Panc1 (cell line): ENCODE measurements around the gene PIGP. TPM values are rescaled to one million over a fixed set of nuclear protein-coding genes. Genes with fewer than 3 reads are reported as not detected.

Source experiments
- ATAC-seq: fragments of 200-7000 bp; cut with Tn5 transposase; 2 replicates; pipeline ENCODE4 v1.9.1; 2020; ENCODE audit warnings: mild to moderate bottlenecking, moderate library complexity
- BruUV-seq: library from RNA; stranded (reverse); fragments of 400-500 nt; replicated peaks from 2 replicates; lab custom pipeline; 2021; lab: Mats Ljungman, UMichigan
- CTCF ChIA-PET: fragments of 300-600 bp; sonication (Branson Sonifier 250); formaldehyde crosslinking; loops from one replicate; lab custom pipeline; 2022; ENCODE audit warnings: antibody characterized with exemption; lab: Charles Lee
- POLR2A ChIA-PET: fragments of 300-600 bp; sonication (Branson Sonifier 250); formaldehyde crosslinking; loops from one replicate; lab custom pipeline; 2022; ENCODE audit warnings: antibody characterized with exemption; lab: Charles Lee
- DNase-seq: peaks from one replicate; pipeline ENCODE4 v3.0.0-alpha.2; 2010; ENCODE audit warnings: low read depth, low spot score
- H3K27ac ChIP-seq: 2 replicates; pipeline ENCODE4 v1.5.1; 2011; ENCODE audit warnings: mild to moderate bottlenecking, low read length, inconsistent platforms
- H3K27me3 ChIP-seq: fragments of 200-500 bp; sonication (Bioruptor generic); 2 replicates; pipeline ENCODE4 v1.6.0; 2014; ENCODE audit warnings: low read length, inconsistent platforms; ENCODE audit not compliant: control insufficient read depth, insufficient read depth
- H3K36me3 ChIP-seq: fragments of 200-500 bp; sonication (Bioruptor generic); 2 replicates; pipeline ENCODE4 v1.5.1; 2014; ENCODE audit warnings: inconsistent platforms, mild to moderate bottlenecking, low read length, moderate library complexity; ENCODE audit not compliant: control insufficient read depth, insufficient read depth
- H3K4me1 ChIP-seq: 2 replicates; pipeline ENCODE4 v1.5.1; 2011; ENCODE audit warnings: inconsistent platforms, mild to moderate bottlenecking, low read length, moderate library complexity; ENCODE audit not compliant: control insufficient read depth, insufficient read depth
- H3K4me3 ChIP-seq, 2 experiments: 2 replicates each; pipeline ENCODE4 v1.5.1; 2011 to 2012; ENCODE audit warnings: low read depth in 2 of 2, low read length in 2 of 2, mild to moderate bottlenecking in 2 of 2, inconsistent platforms in 1 of 2, moderate library complexity in 1 of 2
- H3K9me3 ChIP-seq: fragments of 200-500 bp; sonication (Bioruptor generic); 2 replicates; pipeline ENCODE4 v1.5.1; 2014; ENCODE audit warnings: low read depth, mild to moderate bottlenecking, inconsistent platforms, low read length, moderate library complexity; ENCODE audit not compliant: control insufficient read depth, insufficient read depth
- CTCF ChIP-seq: fragments of 450-650 bp; IDR thresholded peaks from 2 replicates; pipeline ENCODE4 v1.5.1; 2017; ENCODE audit warnings: mild to moderate bottlenecking
- POLR2AphosphoS5 ChIP-seq: IDR thresholded peaks from 2 replicates; pipeline ENCODE4 v1.6.1; 2012; ENCODE audit warnings: mild to moderate bottlenecking, low read depth, low read length, moderate library complexity
- SIN3A ChIP-seq: IDR thresholded peaks from 2 replicates; pipeline ENCODE4 v1.6.1; 2012; ENCODE audit warnings: low read depth, mild to moderate bottlenecking, low read length, moderate library complexity, borderline replicate concordance; ENCODE audit not compliant: insufficient read depth
- TCF7L2 ChIP-seq: IDR thresholded peaks from 2 replicates; pipeline ENCODE4 v1.6.1; 2011; ENCODE audit warnings: mild to moderate bottlenecking, low read depth, low read length, inconsistent platforms
- in situ Hi-C: cut with HindIII; loops from 2 replicates; pipeline ENCODE4 v1.10.0; 2016; ENCODE audit warnings: low sequenced_read_pairs, low pct_unique_long_range_greater_than_20kb
- intact Hi-C: fragments of 100-400 bp; cut with micrococcal nuclease; formaldehyde crosslinking; loops from one replicate; pipeline ENCODE4 v1.10.0; 2022; ENCODE audit not compliant: unreplicated experiment
- total RNA-seq: library from RNA; stranded (reverse); gene quantifications from one replicate; pipeline ENCODE4 v1.2.1, GENCODE V29; 2021; ENCODE audit not compliant: unreplicated experiment
- TF ChIP-seq, protein P1 (sequence below), 2 experiments: IDR thresholded peaks; 2 replicates each; pipeline ENCODE4 v1.6.1; 2011 to 2012; ENCODE audit warnings: low read depth in 2 of 2, control low read depth in 1 of 2, low read length in 1 of 2, mild to moderate bottlenecking in 1 of 2, moderate library complexity in 1 of 2; ENCODE audit not compliant: insufficient read depth in 1 of 2

The PIGP gene
- total RNA-seq, 1 experiment from 2014 or later: 16.1 TPM

GRCh38 chr21:37065561-37066177 lies 7.2 kb downstream of the PIGP start:
- DNase-seq (no peak), ATAC-seq (no peak)
- no peaks in the 10 kb centered on the region for H3K27me3 ChIP-seq
- H3K36me3 ChIP-seq: no peaks in the 10 kb centered on the region; the same call in 1 of the 2 replicates
- peaks cover 6% of the 10 kb centered on the region for H3K4me1 ChIP-seq
- CTCF ChIA-PET: no interaction called here
- BruUV-seq: no TSS peak
- H3K4me3 ChIP-seq: no peak overlapping the region
- intact Hi-C loops: no loop called here
- H3K9me3 ChIP-seq: no peaks in the 10 kb centered on the region
- no peak overlapping the region for H3K27ac ChIP-seq
- in situ Hi-C loops: no loop called here
- POLR2A ChIA-PET: no interaction called here
- no peak for TF ChIP-seq TCF7L2
- TF ChIP-seq, protein P1, sequence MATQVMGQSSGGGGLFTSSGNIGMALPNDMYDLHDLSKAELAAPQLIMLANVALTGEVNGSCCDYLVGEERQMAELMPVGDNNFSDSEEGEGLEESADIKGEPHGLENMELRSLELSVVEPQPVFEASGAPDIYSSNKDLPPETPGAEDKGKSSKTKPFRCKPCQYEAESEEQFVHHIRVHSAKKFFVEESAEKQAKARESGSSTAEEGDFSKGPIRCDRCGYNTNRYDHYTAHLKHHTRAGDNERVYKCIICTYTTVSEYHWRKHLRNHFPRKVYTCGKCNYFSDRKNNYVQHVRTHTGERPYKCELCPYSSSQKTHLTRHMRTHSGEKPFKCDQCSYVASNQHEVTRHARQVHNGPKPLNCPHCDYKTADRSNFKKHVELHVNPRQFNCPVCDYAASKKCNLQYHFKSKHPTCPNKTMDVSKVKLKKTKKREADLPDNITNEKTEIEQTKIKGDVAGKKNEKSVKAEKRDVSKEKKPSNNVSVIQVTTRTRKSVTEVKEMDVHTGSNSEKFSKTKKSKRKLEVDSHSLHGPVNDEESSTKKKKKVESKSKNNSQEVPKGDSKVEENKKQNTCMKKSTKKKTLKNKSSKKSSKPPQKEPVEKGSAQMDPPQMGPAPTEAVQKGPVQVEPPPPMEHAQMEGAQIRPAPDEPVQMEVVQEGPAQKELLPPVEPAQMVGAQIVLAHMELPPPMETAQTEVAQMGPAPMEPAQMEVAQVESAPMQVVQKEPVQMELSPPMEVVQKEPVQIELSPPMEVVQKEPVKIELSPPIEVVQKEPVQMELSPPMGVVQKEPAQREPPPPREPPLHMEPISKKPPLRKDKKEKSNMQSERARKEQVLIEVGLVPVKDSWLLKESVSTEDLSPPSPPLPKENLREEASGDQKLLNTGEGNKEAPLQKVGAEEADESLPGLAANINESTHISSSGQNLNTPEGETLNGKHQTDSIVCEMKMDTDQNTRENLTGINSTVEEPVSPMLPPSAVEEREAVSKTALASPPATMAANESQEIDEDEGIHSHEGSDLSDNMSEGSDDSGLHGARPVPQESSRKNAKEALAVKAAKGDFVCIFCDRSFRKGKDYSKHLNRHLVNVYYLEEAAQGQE (IDR thresholded peaks at IDR 0.05; ENCODE audit: insufficient read depth in 1 of 2, low read depth in 2 of 2, low read length in 1 of 2): no peak
- TF ChIP-seq CTCF: no peak
- no peak for TF ChIP-seq SIN3A
- TF ChIP-seq POLR2AphosphoS5: no peak

DNA sequence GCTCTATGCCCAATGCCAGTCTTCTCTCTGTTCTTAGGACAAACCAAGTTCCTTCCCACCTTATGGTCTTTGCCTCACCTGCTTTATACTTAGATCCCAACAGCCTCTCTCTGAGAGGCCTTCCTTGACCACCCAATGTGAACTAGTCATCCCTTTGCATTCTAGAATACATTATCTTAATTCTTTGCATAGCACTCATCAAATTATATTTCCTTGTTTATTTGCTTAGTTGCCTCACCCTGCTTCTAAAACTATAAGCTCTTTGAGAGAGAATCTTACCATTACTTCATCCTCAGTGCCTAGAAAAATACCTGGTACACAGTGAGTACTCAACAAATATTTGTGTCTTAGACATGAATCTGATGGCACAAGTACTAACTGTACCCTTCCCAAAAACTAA lies 8.0 kb downstream of the PIGP start:
- ChIA-PET CTCF (no interaction called here), POLR2A (no interaction called here)
- Histone ChIP-seq H3K9me3 (no peaks in the 10 kb centered on the region), H3K4me1 (peaks cover 13% of the 10 kb centered on the region), H3K27me3 (no peaks in the 10 kb centered on the region), H3K36me3 (no peaks in the 10 kb centered on the region; the same call in 1 of the 2 replicates), H3K4me3 (no peak overlapping the region), H3K27ac (no peak overlapping the region)
- intact Hi-C loops (no loop called here), in situ Hi-C loops (no loop called here)
- DNase-seq: no peak
- TF ChIP-seq SIN3A (no peak), TCF7L2 (no peak), CTCF (no peak), POLR2AphosphoS5 (no peak)
- TF ChIP-seq, protein P1 (IDR thresholded peaks at IDR 0.05; ENCODE audit: insufficient read depth in 1 of 2, low read depth in 2 of 2, low read length in 1 of 2): no peak
- ATAC-seq: no peak
- BruUV-seq: no TSS peak
